ENCODE results near the gene SLC32A1.

- no peak for TF ChIP-seq POLR2AphosphoS5 (IDR thresholded peaks at IDR 0.05; ENCODE audit: insufficient read depth, low read depth, low read length)
- TF ChIP-seq, protein P1, sequence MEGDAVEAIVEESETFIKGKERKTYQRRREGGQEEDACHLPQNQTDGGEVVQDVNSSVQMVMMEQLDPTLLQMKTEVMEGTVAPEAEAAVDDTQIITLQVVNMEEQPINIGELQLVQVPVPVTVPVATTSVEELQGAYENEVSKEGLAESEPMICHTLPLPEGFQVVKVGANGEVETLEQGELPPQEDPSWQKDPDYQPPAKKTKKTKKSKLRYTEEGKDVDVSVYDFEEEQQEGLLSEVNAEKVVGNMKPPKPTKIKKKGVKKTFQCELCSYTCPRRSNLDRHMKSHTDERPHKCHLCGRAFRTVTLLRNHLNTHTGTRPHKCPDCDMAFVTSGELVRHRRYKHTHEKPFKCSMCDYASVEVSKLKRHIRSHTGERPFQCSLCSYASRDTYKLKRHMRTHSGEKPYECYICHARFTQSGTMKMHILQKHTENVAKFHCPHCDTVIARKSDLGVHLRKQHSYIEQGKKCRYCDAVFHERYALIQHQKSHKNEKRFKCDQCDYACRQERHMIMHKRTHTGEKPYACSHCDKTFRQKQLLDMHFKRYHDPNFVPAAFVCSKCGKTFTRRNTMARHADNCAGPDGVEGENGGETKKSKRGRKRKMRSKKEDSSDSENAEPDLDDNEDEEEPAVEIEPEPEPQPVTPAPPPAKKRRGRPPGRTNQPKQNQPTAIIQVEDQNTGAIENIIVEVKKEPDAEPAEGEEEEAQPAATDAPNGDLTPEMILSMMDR (IDR thresholded peaks at IDR 0.05; ENCODE audit: extremely low read depth in 1 of 2, insufficient read depth in 1 of 2, low read depth in 1 of 2, low read length in 2 of 2): no peak
- TF ChIP-seq EZH2 (IDR thresholded peaks at IDR 0.05; ENCODE audit: borderline replicate concordance, low read depth, low read length, severe bottlenecking): no peak
- TF ChIP-seq, protein P2, sequence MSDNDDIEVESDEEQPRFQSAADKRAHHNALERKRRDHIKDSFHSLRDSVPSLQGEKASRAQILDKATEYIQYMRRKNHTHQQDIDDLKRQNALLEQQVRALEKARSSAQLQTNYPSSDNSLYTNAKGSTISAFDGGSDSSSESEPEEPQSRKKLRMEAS (IDR thresholded peaks at IDR 0.05; ENCODE audit: insufficient read depth, insufficient read length): no peak
- no peak for TF ChIP-seq POLR2A (IDR thresholded peaks at IDR 0.05; ENCODE audit: low read depth, low read length)
- TF ChIP-seq FOS (IDR thresholded peaks at IDR 0.05; ENCODE audit: borderline replicate concordance, insufficient read depth, low read length): no peak
Observed at GRCh38 chr20:38685271-38685670, 39.0 kb upstream of the SLC32A1 start.

All from endothelial cell of umbilical vein (primary cell).